ENCODE measurements around the gene TMEM132D.
"Not testable (repeated sequence)": the region's sequence is repeated elsewhere in the genome, so short reads cannot be mapped to it uniquely, and the experiment has no call there.

Gene TMEM132D

GRCh38 chr12:129558036-129558435 is 345.8 kb downstream of the TMEM132D start:
- Mint-ChIP-seq H3K27ac (no peak overlapping the region), H3K9me3 (no peaks in the 10 kb centered on the region), H3K27me3 (ENCODE audit: low read depth) (peaks cover 4% of the 10 kb centered on the region), H3K4me1 (peaks cover 20% of the 10 kb centered on the region), H3K36me3 (ENCODE audit: low read depth) (no peaks in the 10 kb centered on the region), H3K4me3 (no peak overlapping the region)
- TF ChIP-seq CTCF (IDR thresholded peaks at IDR 0.05; ENCODE audit: unreplicated experiment in 3 of 3): no peak

- Mint-ChIP-seq H3K4me3 (no peak overlapping the region), H3K27ac (no peak overlapping the region), H3K4me1 (peaks cover 13% of the 10 kb centered on the region), H3K36me3 (ENCODE audit: low read depth) (no peaks in the 10 kb centered on the region), H3K27me3 (ENCODE audit: low read depth) (peaks cover 4% of the 10 kb centered on the region), H3K9me3 (no peaks in the 10 kb centered on the region)
- TF ChIP-seq CTCF (IDR thresholded peaks at IDR 0.05; ENCODE audit: unreplicated experiment in 3 of 3): no peak
Observed at GRCh38 chr12:129556082-129556481, 347.7 kb downstream of the TMEM132D start.

DNA sequence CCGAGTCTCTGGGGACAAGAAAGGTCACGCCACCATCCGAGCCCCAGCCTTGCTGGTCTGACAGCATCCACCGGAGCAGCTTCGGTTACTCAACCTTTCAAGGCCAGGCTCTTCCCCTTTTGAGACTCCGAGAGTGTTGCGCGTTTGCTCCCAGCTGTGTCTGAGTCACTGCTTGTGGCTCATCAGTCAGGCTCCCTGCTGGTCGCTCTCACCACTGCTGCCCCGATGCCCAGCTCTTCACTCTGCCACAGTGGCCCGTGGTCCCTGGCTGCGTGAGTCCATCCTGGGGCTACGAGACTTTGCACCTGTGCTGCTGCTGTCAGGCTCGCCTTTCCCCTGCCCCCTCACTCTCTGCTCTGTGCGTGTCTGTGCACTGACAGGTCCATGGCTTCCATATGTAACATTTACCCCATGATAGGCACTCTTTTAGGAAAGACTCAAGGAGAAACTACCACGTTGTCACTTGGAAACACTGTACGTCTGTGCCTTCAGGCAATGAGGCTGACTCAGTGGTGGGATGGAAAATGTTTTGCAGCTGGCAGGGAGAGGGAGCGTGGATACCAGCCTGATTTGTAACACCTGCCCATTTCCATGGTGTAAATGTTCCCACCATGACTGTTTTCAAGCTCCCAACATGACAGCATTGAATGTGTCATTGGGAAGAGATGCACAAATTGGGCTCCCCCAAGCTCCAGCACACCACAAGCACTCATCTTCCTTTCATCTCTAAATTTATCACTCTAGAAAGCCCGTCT is 350.7 kb downstream of the TMEM132D start:
- no peaks in the 10 kb centered on the region for H3K4me1 Mint-ChIP-seq
- H3K27ac Mint-ChIP-seq: no peak overlapping the region
- H3K9me3 Mint-ChIP-seq: peaks cover 2% of the 10 kb centered on the region
- no peaks in the 10 kb centered on the region for H3K36me3 Mint-ChIP-seq (ENCODE audit: low read depth)
- no peak for TF ChIP-seq CTCF (IDR thresholded peaks at IDR 0.05; ENCODE audit: unreplicated experiment in 3 of 3)
- H3K27me3 Mint-ChIP-seq (ENCODE audit: low read depth): peaks cover 15% of the 10 kb centered on the region
- H3K4me3 Mint-ChIP-seq: no peak overlapping the region

- H3K36me3 Mint-ChIP-seq (ENCODE audit: low read depth): no peaks in the 10 kb centered on the region
- no peak overlapping the region for H3K4me3 Mint-ChIP-seq
- H3K27me3 Mint-ChIP-seq (ENCODE audit: low read depth): peaks cover 19% of the 10 kb centered on the region
- peaks cover 2% of the 10 kb centered on the region for H3K9me3 Mint-ChIP-seq
- TF ChIP-seq CTCF (IDR thresholded peaks at IDR 0.05; ENCODE audit: unreplicated experiment in 3 of 3): no peak
- H3K4me1 Mint-ChIP-seq: no peaks in the 10 kb centered on the region
- H3K27ac Mint-ChIP-seq: no peak overlapping the region
Observed at GRCh38 chr12:129551441-129551840, 352.4 kb downstream of the TMEM132D start.

DNA sequence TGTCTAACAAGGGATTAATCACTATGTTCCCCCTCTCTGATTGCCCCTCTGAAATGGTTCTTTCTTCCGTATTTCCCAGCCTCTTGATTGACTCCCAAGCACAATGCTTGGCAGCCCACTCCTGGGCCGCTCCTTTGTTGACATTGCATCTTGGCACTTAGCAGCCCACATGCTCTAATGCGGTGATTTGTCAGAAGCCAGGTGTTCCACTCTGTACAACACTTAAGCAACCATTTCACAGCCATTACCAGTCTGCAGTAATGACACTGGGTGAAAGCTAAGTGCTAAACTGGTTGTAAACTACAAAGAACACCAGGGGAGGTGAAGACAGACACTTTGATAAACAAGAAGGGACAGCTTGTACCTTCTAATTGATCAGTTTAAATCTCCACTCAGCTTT is 353.5 kb downstream of the TMEM132D start:
- peaks cover 19% of the 10 kb centered on the region for H3K27me3 Mint-ChIP-seq (ENCODE audit: low read depth)
- no peaks in the 10 kb centered on the region for H3K4me1 Mint-ChIP-seq
- no peak for TF ChIP-seq CTCF (IDR thresholded peaks at IDR 0.05; ENCODE audit: unreplicated experiment in 3 of 3)
- no peak overlapping the region for H3K4me3 Mint-ChIP-seq
- no peak overlapping the region for H3K27ac Mint-ChIP-seq
- peaks cover 2% of the 10 kb centered on the region for H3K9me3 Mint-ChIP-seq
- no peaks in the 10 kb centered on the region for H3K36me3 Mint-ChIP-seq (ENCODE audit: low read depth)

DNA sequence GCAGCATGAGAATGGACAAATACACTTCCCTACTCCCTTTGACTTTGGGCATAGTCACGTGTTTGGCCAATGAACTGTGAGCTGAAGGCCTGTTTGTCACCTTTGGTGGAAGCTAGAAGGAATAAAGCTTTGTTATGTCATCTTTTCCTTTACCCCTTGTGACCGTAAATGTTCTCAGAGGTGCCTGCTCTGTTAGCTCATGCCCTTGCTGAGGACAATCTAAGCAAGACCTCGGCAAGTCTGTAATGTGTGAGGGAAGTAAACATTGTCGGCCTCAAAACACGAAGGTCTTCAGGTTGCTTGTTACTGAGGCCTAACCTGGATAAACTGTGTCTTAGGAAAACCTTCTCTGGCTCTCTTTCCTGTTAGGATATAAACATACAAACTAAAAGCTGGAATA is 354.2 kb downstream of the TMEM132D start:
- Mint-ChIP-seq H3K4me3 (no peak overlapping the region), H3K27ac (no peak overlapping the region), H3K27me3 (ENCODE audit: low read depth) (peaks cover 19% of the 10 kb centered on the region), H3K9me3 (peaks cover 2% of the 10 kb centered on the region), H3K36me3 (ENCODE audit: low read depth) (no peaks in the 10 kb centered on the region), H3K4me1 (no peaks in the 10 kb centered on the region)
- TF ChIP-seq CTCF (IDR thresholded peaks at IDR 0.05; ENCODE audit: unreplicated experiment in 3 of 3): no peak

DNA sequence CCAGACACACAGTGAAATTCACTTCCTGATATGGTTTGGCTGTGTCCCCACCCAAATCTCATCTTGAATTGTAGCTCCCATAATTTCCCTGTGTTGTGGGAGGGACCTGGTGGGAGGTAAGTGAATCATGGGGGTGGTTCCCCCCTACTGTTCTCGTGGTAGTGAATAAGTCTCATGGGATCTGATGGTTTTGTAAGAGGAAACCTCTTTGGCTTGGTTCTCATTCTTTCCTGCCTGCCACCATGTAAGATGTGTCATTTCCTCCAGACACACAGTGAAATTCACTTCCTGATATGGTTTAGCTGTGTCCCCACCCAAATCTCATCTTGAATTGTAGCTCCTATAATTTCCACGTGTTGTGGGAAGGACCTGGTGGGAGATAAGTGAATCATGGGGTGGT is 354.8 kb downstream of the TMEM132D start:
- not testable (repeated sequence) for H3K27ac Mint-ChIP-seq; H3K9me3 Mint-ChIP-seq; H3K36me3 Mint-ChIP-seq (ENCODE audit: low read depth); H3K4me3 Mint-ChIP-seq; H3K4me1 Mint-ChIP-seq
- peaks cover 22% of the 10 kb centered on the region for H3K27me3 Mint-ChIP-seq (ENCODE audit: low read depth)

Data from nephron (organoid).